Upper lobe of left lung (tissue), 6 donors: ENCODE data around the gene STK31. TPM values are rescaled to one million over a fixed set of nuclear protein-coding genes. Genes with fewer than 3 reads are reported as not detected.

Experiments used
- ATAC-seq, 2 donors: fragments of 200-7000 bp; cut with Tn5 transposase; one replicate each; pipeline ENCODE4 v1.9.1; 2022; ENCODE audit warnings: mild to moderate bottlenecking in 2 of 2, moderate library complexity in 2 of 2; ENCODE audit not compliant: low FRiP score in 2 of 2
- DNase-seq, 2 donors: peaks; one replicate each; pipeline ENCODE4 v3.0.0-alpha.2; 2019 to 2020
- H3K27ac ChIP-seq, 4 donors: fragments of 200-600 bp; sonication (generic); one replicate each; pipeline ENCODE4 v1.5.1; 2016 to 2019
- H3K27me3 ChIP-seq, 4 donors: fragments of 200-600 bp; sonication (generic); one replicate each; pipeline ENCODE4 v1.5.1; 2017 to 2019
- H3K36me3 ChIP-seq, 4 donors: fragments of 200-600 bp; sonication (generic); one replicate each; pipeline ENCODE4 v1.5.1; 2016 to 2019
- H3K4me1 ChIP-seq, 4 donors: fragments of 200-600 bp; sonication (generic); one replicate each; pipeline ENCODE4 v1.5.1; 2018 to 2019
- H3K4me3 ChIP-seq, 4 donors: fragments of 200-600 bp; sonication (generic); one replicate each; pipeline ENCODE4 v1.5.1; 2017 to 2019; ENCODE audit warnings: mild to moderate bottlenecking in 2 of 4, moderate library complexity in 1 of 4
- H3K9me3 ChIP-seq, 4 donors: fragments of 200-600 bp; sonication (generic); one replicate each; pipeline ENCODE4 v1.5.1; 2018 to 2019
- EP300 ChIP-seq, 4 donors: sonication (generic); formaldehyde crosslinking; IDR thresholded peaks; one replicate each; pipeline ENCODE4 v1.5.1; 2017; ENCODE audit warnings: antibody characterized with exemption in 4 of 4, control low read depth in 2 of 4
- POLR2A ChIP-seq, 4 donors: fragments of 450-650 bp; IDR thresholded peaks; one replicate each; pipeline ENCODE4 v1.5.1; 2016 to 2017; ENCODE audit warnings: antibody characterized with exemption in 4 of 4, mild to moderate bottlenecking in 2 of 4
- POLR2AphosphoS5 ChIP-seq, 2 donors: sonication (generic); formaldehyde crosslinking; IDR thresholded peaks; one replicate each; pipeline ENCODE4 v1.5.1; 2017; ENCODE audit warnings: antibody characterized with exemption in 2 of 2
- WGBS, 2 donors: methylation state at CpG; one replicate each; pipeline ENCODE4 v1.1.5; 2017 to 2018; 5-methylcytosine and 5-hydroxymethylcytosine counted together
- total RNA-seq, 6 donors: library from RNA; depleted of rRNA in 4 of 6; stranded (reverse); fragments of >200 nt in 4 of 6; gene quantifications; one replicate each; pipeline versions ENCODE4 v1.1.0 to v1.2.1, GENCODE V29; 2016 to 2021
- TF ChIP-seq, protein P1 (sequence below), 6 experiments: fragments of 450-650 bp in 4 of 6; fragments of 200-600 bp in 2 of 6; sonication (generic) in 2 of 6; IDR thresholded peaks; one replicate each; pipeline ENCODE4 v1.5.1; 2016 to 2019; ENCODE audit warnings: antibody characterized with exemption in 6 of 6
- donor health status: DM: no; HTN: no; CAD: no; lungs with moderate emphysema.
- donor health status: DM: no; HTN: yes; CAD: no; lungs with severe emphysema.

The STK31 gene
- total RNA-seq, 6 donors from 2014 or later: 0.44 to 4.2 (median 1.0) TPM

- H3K36me3 ChIP-seq: peaks cover 3 to 42% (median 12%) of the 10 kb centered on the region in 4 donors
- no peaks in the 10 kb centered on the region for H3K9me3 ChIP-seq
- WGBS, 2 donors: 59 to 66% methylated on average over 2 of the region's 2 CpGs
- no peak overlapping the region for H3K27ac ChIP-seq
- ATAC-seq (no peak), DNase-seq (no peak)
- no peak for TF ChIP-seq POLR2A (IDR thresholded peaks at IDR 0.05)
- TF ChIP-seq, protein P1, sequence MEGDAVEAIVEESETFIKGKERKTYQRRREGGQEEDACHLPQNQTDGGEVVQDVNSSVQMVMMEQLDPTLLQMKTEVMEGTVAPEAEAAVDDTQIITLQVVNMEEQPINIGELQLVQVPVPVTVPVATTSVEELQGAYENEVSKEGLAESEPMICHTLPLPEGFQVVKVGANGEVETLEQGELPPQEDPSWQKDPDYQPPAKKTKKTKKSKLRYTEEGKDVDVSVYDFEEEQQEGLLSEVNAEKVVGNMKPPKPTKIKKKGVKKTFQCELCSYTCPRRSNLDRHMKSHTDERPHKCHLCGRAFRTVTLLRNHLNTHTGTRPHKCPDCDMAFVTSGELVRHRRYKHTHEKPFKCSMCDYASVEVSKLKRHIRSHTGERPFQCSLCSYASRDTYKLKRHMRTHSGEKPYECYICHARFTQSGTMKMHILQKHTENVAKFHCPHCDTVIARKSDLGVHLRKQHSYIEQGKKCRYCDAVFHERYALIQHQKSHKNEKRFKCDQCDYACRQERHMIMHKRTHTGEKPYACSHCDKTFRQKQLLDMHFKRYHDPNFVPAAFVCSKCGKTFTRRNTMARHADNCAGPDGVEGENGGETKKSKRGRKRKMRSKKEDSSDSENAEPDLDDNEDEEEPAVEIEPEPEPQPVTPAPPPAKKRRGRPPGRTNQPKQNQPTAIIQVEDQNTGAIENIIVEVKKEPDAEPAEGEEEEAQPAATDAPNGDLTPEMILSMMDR (IDR thresholded peaks at IDR 0.05): no peak
- no peaks in the 10 kb centered on the region for H3K27me3 ChIP-seq
- H3K4me1 ChIP-seq: no peaks in the 10 kb centered on the region
- H3K4me3 ChIP-seq: no peak overlapping the region
Observed at GRCh38 chr7:23698822-23699221, 11.2 kb upstream of the STK31 start.

DNA sequence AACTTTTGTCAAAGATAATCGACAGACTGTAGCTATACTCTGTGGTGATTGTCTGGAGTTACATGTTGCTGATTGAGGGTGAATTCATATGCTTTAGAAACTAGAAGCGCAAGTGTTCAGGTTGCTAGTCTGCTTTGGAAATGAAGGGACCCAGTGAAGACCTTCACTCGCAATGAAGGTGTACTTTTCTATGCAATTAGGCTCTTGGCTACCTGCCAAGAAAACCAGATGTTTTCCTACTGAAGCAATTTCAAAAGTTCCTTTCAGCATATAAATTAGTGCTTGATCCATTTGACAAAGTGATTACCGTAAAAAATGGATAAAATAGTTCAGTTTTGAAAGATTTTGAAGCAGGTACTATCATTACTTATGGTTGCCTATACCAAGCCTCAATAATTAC, 10.0 kb upstream of the STK31 start:
- Histone ChIP-seq H3K4me3 (no peak overlapping the region), H3K27me3 (no peaks in the 10 kb centered on the region), H3K4me1 (no peaks in the 10 kb centered on the region), H3K27ac (no peak overlapping the region), H3K9me3 (no peaks in the 10 kb centered on the region), H3K36me3 (peaks cover 3 to 42% (median 14%) of the 10 kb centered on the region in 4 donors)
- DNase-seq: no peak
- no peak for TF ChIP-seq POLR2AphosphoS5 (IDR thresholded peaks at IDR 0.05)
- TF ChIP-seq EP300 (IDR thresholded peaks at IDR 0.05): no peak
- TF ChIP-seq, protein P1 (IDR thresholded peaks at IDR 0.05): no peak
- no peak for TF ChIP-seq POLR2A (IDR thresholded peaks at IDR 0.05)
- 85 to 86% methylated on average over 4 of the region's 4 CpGs for WGBS, 2 donors
- ATAC-seq: no peak

- Histone ChIP-seq H3K9me3 (peaks cover 0 to 10% (median 3%) of the 10 kb centered on the region in 4 donors), H3K27ac (no peak overlapping the region), H3K27me3 (no peaks in the 10 kb centered on the region), H3K4me1 (no peaks in the 10 kb centered on the region), H3K4me3 (no peak overlapping the region), H3K36me3 (peaks cover 0 to 16% (median 8%) of the 10 kb centered on the region in 4 donors)
- ATAC-seq (no peak), DNase-seq (no peak)
- TF ChIP-seq, protein P1 (IDR thresholded peaks at IDR 0.05): no peak
- TF ChIP-seq POLR2AphosphoS5 (IDR thresholded peaks at IDR 0.05): no peak
- no peak for TF ChIP-seq EP300 (IDR thresholded peaks at IDR 0.05)
- no peak for TF ChIP-seq POLR2A (IDR thresholded peaks at IDR 0.05)
- 74 to 77% methylated on average over 7 of the region's 7 CpGs for WGBS, 2 donors
Observed at GRCh38 chr7:23709081-23709750, 803 bp upstream of the STK31 start.

GRCh38 chr7:23712368-23713284, 2.6 kb downstream of the STK31 start:
- no peak for DNase-seq

More at GRCh38 chr7:23712368-23713284, 2.6 kb downstream of the STK31 start:
- no peaks in the 10 kb centered on the region for H3K4me1 ChIP-seq
- no peaks in the 10 kb centered on the region for H3K27me3 ChIP-seq
- 51 to 62% methylated on average over 8 of the region's 8 CpGs for WGBS, 2 donors
- ATAC-seq: peak in 1 of 2 donors; percentile 80
- TF ChIP-seq EP300 (IDR thresholded peaks at IDR 0.05): no peak
- TF ChIP-seq, protein P1 (IDR thresholded peaks at IDR 0.05): peak; percentile 12 to 58 (median 46)
- H3K9me3 ChIP-seq: no peaks in the 10 kb centered on the region
- H3K27ac ChIP-seq: no peak overlapping the region
- H3K36me3 ChIP-seq: no peaks in the 10 kb centered on the region
- H3K4me3 ChIP-seq: no peak overlapping the region
